ENCODE measurements around the gene DECR2. TPM values are rescaled to one million over a fixed set of nuclear protein-coding genes. Genes with fewer than 3 reads are reported as not detected.

DECR2 gene
- total and polyA plus RNA-seq, 9 of the 15 experiments (the other 6 are each of a cell fraction or from before 2014, with no cell fraction given), result 1.0 to 31.9 (median 10.3) TPM

DNA sequence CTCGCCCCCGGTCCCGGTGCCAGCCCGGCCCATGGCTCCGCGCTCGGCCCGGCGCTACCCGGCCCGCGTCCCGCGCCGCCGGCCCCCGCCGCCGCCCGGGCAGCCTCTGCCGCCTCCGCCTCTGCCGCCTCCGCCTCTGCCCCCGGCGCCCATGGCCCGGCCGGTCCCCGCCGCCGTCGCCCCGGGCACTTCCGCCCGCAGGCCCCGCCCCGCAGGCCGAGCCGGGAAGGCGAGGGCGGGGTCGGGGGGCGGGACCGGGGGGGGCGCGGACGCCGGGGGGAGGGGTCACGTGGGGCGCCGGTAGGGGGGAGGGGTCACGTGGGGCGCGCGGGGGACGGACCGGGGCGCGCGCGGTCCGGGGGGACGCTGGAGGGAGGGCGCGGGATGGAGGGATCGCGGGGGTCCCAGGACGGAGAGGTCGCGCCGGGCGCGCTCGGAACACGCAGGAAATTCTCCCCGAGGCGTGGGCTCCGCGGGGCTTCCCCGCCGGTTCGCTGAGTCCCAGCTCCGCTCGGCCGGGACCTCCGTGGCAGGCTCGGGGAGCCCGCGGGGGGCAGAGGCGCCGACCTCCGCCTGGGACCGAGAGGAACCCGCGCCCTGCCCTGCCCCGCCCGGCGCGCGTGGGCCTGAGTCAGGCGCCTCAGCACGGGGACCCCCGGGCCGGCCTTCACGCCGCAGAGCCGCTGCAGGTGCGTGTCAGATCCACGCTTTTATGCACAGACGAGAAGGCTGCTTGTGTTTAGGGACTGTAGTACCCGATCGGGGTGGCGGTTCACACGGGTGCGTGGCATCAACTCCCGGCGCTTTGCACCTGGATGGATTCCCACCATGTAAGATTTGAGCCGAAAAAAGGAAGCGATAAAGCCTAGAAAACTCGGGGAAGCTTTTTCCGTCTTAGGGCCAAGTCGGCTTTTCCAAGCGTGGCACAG, 19.6 kb upstream of the DECR2 start, which contains the start of gene PGAP6 (continued):
- TF ChIP-seq, protein P1, sequence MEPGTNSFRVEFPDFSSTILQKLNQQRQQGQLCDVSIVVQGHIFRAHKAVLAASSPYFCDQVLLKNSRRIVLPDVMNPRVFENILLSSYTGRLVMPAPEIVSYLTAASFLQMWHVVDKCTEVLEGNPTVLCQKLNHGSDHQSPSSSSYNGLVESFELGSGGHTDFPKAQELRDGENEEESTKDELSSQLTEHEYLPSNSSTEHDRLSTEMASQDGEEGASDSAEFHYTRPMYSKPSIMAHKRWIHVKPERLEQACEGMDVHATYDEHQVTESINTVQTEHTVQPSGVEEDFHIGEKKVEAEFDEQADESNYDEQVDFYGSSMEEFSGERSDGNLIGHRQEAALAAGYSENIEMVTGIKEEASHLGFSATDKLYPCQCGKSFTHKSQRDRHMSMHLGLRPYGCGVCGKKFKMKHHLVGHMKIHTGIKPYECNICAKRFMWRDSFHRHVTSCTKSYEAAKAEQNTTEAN (CRISPR knock-in tag; IDR thresholded peaks at IDR 0.05), result no peak
- TF ChIP-seq MBD2 (IDR thresholded peaks at IDR 0.05; ENCODE audit: borderline replicate concordance, low read depth), result no peak
- no peak for TF ChIP-seq ZNF124 (CRISPR knock-in tag; IDR thresholded peaks at IDR 0.05)
- TF ChIP-seq OTX1 (CRISPR knock-in tag; IDR thresholded peaks at IDR 0.05), result no peak
- TF ChIP-seq MEF2D (tag; conservative IDR thresholded peaks at IDR 0.05; ENCODE audit: low read depth), result no peak
- TF ChIP-seq ZFP1 (CRISPR knock-in tag; IDR thresholded peaks at IDR 0.05), result no peak
- no peak for TF ChIP-seq CBX1 (IDR thresholded peaks at IDR 0.05; ENCODE audit: low read depth)
- TF ChIP-seq BHLHE40 (IDR thresholded peaks at IDR 0.05; ENCODE audit: low read length), result 0 out of 2 replicates have a peak, but pooled peaks have one; percentile 7
- 0 out of 2 replicates have a peak, but pooled peaks have one; percentile 26 for TF ChIP-seq RAD51 (IDR thresholded peaks at IDR 0.05; ENCODE audit: borderline replicate concordance, low read depth)
- TF ChIP-seq HDAC3 (IDR thresholded peaks at IDR 0.05; ENCODE audit: borderline replicate concordance, partially characterized antibody), result no peak
- no peak for TF ChIP-seq GTF2E2 (tag; IDR thresholded peaks at IDR 0.05)
- no peak for TF ChIP-seq MTA2 (IDR thresholded peaks at IDR 0.05; ENCODE audit: low read depth)
- TF ChIP-seq ILF3 (IDR thresholded peaks at IDR 0.05; ENCODE audit: borderline replicate concordance), result no peak; the same call in 1 of the 2 replicates
- no peak for TF ChIP-seq TCFL5 (CRISPR knock-in tag; conservative IDR thresholded peaks at IDR 0.05)
- TF ChIP-seq YBX1 (IDR thresholded peaks at IDR 0.05), result no peak
- no peak for TF ChIP-seq ELF4 (CRISPR knock-in tag; IDR thresholded peaks at IDR 0.05)
- no peak for TF ChIP-seq CBX2 (IDR thresholded peaks at IDR 0.05; ENCODE audit: insufficient read depth, low read length, poor library complexity, severe bottlenecking)
- no peak for TF ChIP-seq MECOM (CRISPR knock-in tag; IDR thresholded peaks at IDR 0.05)
- TF ChIP-seq, protein P2, sequence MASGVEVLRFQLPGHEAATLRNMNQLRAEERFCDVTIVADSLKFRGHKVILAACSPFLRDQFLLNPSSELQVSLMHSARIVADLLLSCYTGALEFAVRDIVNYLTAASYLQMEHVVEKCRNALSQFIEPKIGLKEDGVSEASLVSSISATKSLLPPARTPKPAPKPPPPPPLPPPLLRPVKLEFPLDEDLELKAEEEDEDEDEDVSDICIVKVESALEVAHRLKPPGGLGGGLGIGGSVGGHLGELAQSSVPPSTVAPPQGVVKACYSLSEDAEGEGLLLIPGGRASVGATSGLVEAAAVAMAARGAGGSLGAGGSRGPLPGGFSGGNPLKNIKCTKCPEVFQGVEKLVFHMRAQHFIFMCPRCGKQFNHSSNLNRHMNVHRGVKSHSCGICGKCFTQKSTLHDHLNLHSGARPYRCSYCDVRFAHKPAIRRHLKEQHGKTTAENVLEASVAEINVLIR (CRISPR knock-in tag; IDR thresholded peaks at IDR 0.05), result no peak
- TF ChIP-seq ATF1 (CRISPR knock-in tag; IDR thresholded peaks at IDR 0.05), result no peak
- TF ChIP-seq ATF1 (tag; IDR thresholded peaks at IDR 0.05), result no peak
- TF ChIP-seq, protein P3, sequence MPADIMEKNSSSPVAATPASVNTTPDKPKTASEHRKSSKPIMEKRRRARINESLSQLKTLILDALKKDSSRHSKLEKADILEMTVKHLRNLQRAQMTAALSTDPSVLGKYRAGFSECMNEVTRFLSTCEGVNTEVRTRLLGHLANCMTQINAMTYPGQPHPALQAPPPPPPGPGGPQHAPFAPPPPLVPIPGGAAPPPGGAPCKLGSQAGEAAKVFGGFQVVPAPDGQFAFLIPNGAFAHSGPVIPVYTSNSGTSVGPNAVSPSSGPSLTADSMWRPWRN (IDR thresholded peaks at IDR 0.05; ENCODE audit: low read depth), result no peak
- no peak for TF ChIP-seq FOXK2 (conservative IDR thresholded peaks at IDR 0.05 in 1 of 2, IDR thresholded peaks at IDR 0.05 in 1 of 2; ENCODE audit: low read depth in 2 of 2)
- no peak for TF ChIP-seq ZNF282 (CRISPR knock-in tag; IDR thresholded peaks at IDR 0.05)
- TF ChIP-seq ELF1 (tag; IDR thresholded peaks at IDR 0.05), result peak; percentile 88
- TF ChIP-seq SMARCA5 (IDR thresholded peaks at IDR 0.05), result no peak
- no peak for TF ChIP-seq RBM22 (IDR thresholded peaks at IDR 0.05; ENCODE audit: low read depth, low read length, poor library complexity, severe bottlenecking)

Data from K562 (cell line).